Stimulated activated CD4-positive, alpha-beta T cell treated with anti-CD3 and anti-CD28 coated beads, Interleukin-4, amount 100 ng/mL, for 1 hour (primary cell): ENCODE measurements around the gene DDIT3.

Experiments
- DNase-seq: peaks from one replicate; pipeline ENCODE4 v3.0.0-alpha.2; 2020

The DDIT3 gene

DNA sequence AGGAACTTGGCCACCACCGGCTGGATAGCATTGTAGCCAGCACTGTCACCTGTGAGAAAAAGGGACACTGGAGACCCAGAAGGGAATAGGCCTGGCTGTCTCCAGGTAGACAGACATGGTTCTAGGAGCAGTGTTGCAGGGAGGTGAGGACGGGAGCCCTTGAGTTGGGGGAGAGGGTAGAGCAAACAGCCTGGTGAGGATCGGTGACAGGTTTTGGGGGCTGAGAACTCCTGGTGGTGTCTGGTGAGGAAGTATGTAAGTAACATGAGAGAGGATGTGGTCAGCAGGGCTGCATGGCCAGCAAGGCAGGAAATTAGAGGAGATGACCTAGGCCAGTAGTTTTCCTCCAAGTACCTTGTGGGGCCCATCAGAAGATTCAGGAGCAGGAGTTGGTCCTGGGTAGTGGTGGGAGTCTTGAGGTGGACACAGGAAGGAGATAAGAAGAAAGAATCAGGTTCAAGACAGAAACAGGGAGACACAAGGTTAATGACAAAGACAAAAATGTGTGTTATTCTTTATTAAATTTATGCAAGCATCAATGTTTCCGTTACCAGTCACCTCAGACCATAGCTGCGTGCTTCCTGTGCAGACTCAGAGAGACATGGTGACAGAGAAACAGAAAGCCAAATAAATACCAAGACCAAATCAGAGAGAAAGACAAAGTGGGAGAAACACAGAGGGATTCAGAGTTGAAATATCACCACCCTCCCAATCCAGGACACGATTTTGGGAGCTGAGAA is 40.8 kb downstream of the DDIT3 start, which contains the start of gene ARHGAP9:
TSS of gene ARHGAP9 (minus strand) at position 491 of the 740 bp plus-strand sequence. CDS start at position 31, 460 bp downstream.
- DNase-seq = peak; percentile 41

GRCh38 chr12:57479043-57479375 is 41.3 kb downstream of the DDIT3 start:
- no peak for DNase-seq

- peak; percentile 37 for DNase-seq
Measured at GRCh38 chr12:57477710-57478681, 42.3 kb downstream of the DDIT3 start.

GRCh38 chr12:57476993-57477709 is 43.2 kb downstream of the DDIT3 start:
- DNase-seq = no peak

DNA sequence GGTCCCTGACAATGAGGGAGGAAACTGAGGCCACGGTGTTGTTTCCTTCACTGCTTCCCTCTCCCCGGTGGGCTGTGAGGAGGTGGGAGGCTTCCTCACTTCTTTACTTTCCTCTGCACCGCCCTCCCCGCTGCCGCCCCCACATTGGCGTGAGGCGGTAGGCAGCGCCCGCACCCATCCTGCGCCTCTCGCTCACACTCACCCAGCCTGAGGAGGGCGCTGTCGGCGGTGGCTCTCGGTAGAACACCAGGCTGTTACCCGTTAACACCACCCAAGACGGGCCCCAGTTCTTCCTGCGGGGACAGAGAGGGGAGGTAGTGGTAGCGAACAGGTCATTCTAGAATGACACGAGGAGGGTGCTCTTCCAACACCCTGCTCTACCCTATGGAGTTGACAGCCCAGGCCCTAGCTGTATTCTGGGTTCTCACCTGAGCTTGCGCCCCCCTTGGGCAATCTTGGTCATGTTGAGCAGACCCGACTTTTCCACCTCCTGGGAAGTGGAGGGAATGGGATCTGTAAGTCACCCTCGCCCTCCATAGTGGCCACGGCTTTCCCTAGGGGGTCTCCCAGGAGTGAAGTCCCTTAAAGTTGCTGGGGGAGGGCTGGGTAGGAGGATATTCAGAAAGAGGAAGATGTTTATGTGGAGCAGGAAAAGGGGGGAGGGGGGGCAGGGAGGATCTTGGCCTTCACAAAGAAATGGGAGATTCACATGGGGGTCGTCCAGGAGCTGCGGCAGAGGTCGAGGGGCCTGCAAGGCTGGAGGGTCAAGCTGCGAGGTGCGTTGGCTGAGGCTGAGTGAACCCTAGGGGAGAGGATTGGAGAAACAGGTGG is 43.9 kb downstream of the DDIT3 start:
- peak; percentile 77 for DNase-seq

- DNase-seq = no peak
Measured at GRCh38 chr12:57475271-57476161, 44.8 kb downstream of the DDIT3 start.

DNA sequence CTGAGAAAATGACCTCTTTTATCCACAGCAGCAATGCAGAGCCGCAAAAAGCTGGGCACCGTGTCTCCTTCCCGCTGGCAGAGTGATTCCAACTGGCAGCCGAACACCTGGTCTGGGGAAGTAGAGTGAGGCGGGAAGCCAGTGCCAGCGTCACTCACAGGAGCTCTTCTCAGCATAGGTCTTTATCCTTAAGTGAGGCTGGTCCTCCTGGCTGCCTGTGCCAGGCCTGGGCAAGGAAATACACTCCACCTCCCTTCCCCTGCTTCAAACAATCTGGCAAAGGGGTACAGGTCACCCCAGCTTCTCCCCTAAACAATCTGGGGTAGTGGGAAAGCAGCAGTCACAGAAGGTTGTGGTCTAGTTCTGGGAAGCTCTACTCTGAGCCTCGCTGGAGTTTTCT is 45.5 kb downstream of the DDIT3 start:
- DNase-seq = no peak

DNA sequence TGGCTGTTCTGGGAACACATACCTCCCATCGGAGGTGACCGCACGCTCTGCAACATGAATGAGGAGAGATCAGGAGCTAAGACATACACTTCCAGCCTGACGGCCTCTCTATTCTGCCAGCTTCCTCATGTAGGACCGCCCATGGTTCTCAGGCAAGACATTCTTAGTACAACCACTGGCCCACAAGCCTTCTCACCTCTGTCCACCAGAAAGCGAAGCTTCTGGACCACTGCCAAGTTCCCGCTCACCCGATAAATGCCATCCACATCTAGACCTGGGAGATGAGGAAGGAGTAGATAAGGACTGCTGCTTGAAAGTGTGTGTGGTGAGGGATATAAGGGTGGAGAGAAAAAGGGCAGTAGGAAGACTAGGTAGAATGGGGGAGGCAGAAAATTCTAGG is 45.9 kb downstream of the DDIT3 start:
- DNase-seq = no peak

DNA sequence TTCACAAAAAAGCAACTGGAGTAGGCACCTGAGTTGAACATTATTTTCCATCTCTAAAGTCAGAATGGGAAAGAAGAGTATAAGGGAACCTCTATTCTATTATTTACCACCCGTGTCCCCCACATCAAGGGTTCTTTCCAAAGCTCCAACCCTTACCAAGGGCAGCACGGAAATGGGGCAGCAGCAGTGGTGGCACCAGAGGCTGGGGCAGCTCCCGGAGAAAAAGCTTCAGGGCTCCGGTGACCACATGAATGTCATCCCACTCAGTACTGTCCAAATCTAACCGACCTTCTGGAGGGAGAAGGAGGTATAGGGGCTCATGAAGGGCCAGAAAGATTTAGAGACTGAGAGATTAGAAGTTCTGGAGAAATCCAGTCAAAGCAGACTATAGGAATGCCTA is 46.4 kb downstream of the DDIT3 start:
- no peak for DNase-seq

- DNase-seq = no peak
Measured at GRCh38 chr12:57473392-57473791, 46.9 kb downstream of the DDIT3 start.

GRCh38 chr12:57472391-57472790 is 47.9 kb downstream of the DDIT3 start:
- DNase-seq = no peak

DNA sequence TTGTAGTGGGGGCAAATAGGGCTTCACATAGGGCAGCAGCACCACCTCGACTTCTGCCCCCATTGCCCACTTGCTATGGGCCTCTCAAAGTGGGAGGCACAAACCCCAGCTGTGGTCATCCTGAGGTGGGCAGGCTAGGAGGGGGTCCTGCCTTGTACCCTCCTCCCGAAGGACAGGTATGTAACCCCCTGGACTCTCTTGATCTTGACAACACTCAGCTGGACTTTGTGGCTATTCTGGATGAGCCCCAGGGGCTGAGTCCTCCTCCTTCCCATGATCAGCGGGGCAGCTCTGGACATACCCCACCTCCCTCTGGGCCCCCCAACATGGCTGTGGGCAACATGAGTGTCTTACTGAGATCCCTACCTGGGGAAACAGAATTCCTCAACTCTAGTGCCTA is 48.7 kb downstream of the DDIT3 start:
- no peak for DNase-seq

GRCh38 chr12:57470970-57471656 is 49.2 kb downstream of the DDIT3 start:
- DNase-seq = no peak

DNA sequence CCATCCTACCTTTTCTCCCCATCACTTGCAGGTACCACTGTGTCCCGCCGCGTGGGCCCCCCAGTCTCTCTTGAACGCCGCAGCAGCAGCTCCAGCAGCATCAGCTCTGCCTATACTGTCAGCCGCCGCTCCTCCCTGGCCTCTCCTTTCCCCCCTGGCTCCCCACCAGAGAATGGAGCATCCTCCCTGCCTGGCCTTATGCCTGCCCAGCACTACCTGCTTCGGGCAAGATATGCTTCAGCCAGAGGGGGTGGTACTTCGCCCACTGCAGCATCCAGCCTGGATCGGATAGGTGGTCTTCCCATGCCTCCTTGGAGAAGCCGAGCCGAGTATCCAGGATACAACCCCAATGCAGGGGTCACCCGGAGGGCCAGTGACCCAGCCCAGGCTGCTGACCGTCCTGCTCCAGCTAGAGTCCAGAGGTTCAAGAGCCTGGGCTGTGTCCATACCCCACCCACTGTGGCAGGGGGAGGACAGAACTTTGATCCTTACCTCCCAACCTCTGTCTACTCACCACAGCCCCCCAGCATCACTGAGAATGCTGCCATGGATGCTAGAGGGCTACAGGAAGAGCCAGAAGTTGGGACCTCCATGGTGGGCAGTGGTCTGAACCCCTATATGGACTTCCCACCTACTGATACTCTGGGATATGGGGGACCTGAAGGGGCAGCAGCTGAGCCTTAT is 49.9 kb downstream of the DDIT3 start:
- no peak for DNase-seq

- no peak for DNase-seq
Measured at GRCh38 chr12:57469296-57470164, 50.8 kb downstream of the DDIT3 start.

- no peak for DNase-seq
Measured at GRCh38 chr12:57467915-57468314, 52.4 kb downstream of the DDIT3 start.

DNA sequence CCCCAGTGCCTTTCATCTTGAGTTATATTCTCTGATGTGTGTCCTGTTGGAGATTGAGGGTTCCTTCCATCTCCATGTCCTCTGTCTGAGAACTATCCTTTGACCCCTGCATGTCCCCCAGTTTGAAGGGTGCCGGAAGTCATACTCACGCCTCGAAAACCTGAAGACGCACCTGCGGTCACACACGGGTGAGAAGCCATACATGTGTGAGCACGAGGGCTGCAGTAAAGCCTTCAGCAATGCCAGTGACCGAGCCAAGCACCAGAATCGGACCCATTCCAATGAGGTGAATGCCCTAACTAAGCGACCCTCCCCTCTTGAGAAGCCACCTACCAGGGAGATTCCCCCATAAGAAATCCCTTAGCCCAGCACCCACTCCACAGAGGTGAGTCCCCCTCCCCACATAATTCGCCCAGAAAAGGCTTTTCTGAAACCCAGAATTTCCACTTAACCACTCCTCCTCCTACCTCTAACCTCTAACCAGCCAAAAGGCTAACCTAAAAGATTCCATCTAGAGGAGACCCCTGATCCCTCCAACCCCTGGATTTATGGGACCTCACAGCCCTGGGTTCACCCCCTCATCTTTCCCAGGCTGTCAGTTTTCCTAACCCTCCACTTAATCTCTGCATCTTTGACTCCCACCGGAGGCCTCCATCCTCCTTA is 53.0 kb downstream of the DDIT3 start:
- no peak for DNase-seq
